ENCODE data around the gene KISS1R. TPM values are rescaled to one million over a fixed set of nuclear protein-coding genes. Genes with fewer than 3 reads are reported as not detected.
A peak's percentile ranks its signal among the peaks of the same experiment; 100 is the strongest.

The KISS1R gene
- total and polyA plus RNA-seq, 2 of the 4 experiments (the other 2 are of a cell fraction): not detected

GRCh38 chr19:871446-872265 is 45.5 kb upstream of the KISS1R start:
- WGBS, 2 experiments (ENCODE audit: extremely low coverage in 2 of 2, insufficient read length in 1 of 2): 60% methylated on average over 1 of the region's 33 CpGs; no CpG with 5 or more reads in 1 of the 2 experiments

More at GRCh38 chr19:871446-872265, 45.5 kb upstream of the KISS1R start:
- Histone ChIP-seq H3K9ac (ENCODE audit: low read depth, low read length) (no peak overlapping the region), H3K9me1 (ENCODE audit: insufficient read depth, low read length) (no peaks in the 10 kb centered on the region; the same call in 1 of the 2 replicates), H2BK20ac (ENCODE audit: low read depth, low read length) (no peak overlapping the region), H3K9me3 (ENCODE audit: control insufficient read depth, insufficient read depth, low read length) (no peaks in the 10 kb centered on the region), H3K56ac (ENCODE audit: extremely low read depth, insufficient read depth, low read length) (no peak overlapping the region), H4K20me1 (ENCODE audit: insufficient read depth, low read length) (peaks cover 20% of the 10 kb centered on the region), H2BK15ac (ENCODE audit: low read depth, low read length) (no peak overlapping the region), H3K79me1 (ENCODE audit: low read depth in 1 of 2, low read length in 2 of 2) (peaks cover 7 to 22% of the 10 kb centered on the region in 2 experiments; a peak in 2 of 4 replicates), H3K14ac (replicated peaks; ENCODE audit: low read depth, low read length) (no peak overlapping the region; the same call in 1 of the 2 replicates), H3K4ac (ENCODE audit: low read depth, low read length) (peak overlapping the region; percentile 27; the same call in 1 of the 2 replicates), H2AK5ac (ENCODE audit: low read depth, low read length) (peak overlapping the region; percentile 17; the same call in 1 of the 2 replicates), H2BK120ac (ENCODE audit: low read depth, low read length) (no peak overlapping the region), H2AFZ (replicated peaks; ENCODE audit: low read length, poor library complexity) (peak overlapping the region; percentile 43), H3K27ac (ENCODE audit: insufficient read depth, low read length) (no peak overlapping the region), H3K4me2 (ENCODE audit: low read depth, low read length) (no peak overlapping the region), H3K18ac (ENCODE audit: low read depth, low read length) (no peak overlapping the region), H3K36me3 (ENCODE audit: control insufficient read depth, insufficient read depth, low read length) (peaks cover 39% of the 10 kb centered on the region), H3K27me3 (ENCODE audit: control insufficient read depth, insufficient read depth, low read length) (no peaks in the 10 kb centered on the region), H3K4me3 (ENCODE audit: insufficient read depth, low read depth, low read length) (no peak overlapping the region), H3K4me1 (ENCODE audit: control insufficient read depth, insufficient read depth, low read length) (peaks cover 22% of the 10 kb centered on the region), H2AK9ac (replicated peaks; ENCODE audit: low read depth, low read length, poor library complexity) (peak overlapping the region; percentile 42), H4K91ac (ENCODE audit: insufficient read depth, low read depth, low read length) (no peak overlapping the region), H2BK5ac (ENCODE audit: low read depth, low read length, poor library complexity, severe bottlenecking) (no peak overlapping the region), H4K8ac (ENCODE audit: low read depth in 2 of 2, low read length in 2 of 2) (0 out of 4 replicates have a peak overlapping the region, but pooled peaks of 1 of the 2 experiments have one; percentile 25), H3K23ac (ENCODE audit: low read depth, low read length) (peak overlapping the region; percentile 71; the same call in 1 of the 2 replicates), H4K5ac (ENCODE audit: low read depth, low read length) (no peak overlapping the region)
- in situ Hi-C loops (cut with MboI; ENCODE audit: low sequenced_read_pairs): no loop called here
- dilution Hi-C loops (cut with HindIII; ENCODE audit: low sequenced_read_pairs, unreplicated experiment): no loop called here
- POLR2A ChIA-PET (ENCODE audit: unreplicated experiment): no interaction called here
- CTCF ChIA-PET: no interaction called here
- DNase-seq: peak; percentile 31
- no peak for ATAC-seq (ENCODE audit: low read depth)
- TF ChIP-seq MXI1 (IDR thresholded peaks at IDR 0.05; ENCODE audit: borderline replicate concordance, low read depth, low read length) (no peak), RCOR1 (IDR thresholded peaks at IDR 0.05; ENCODE audit: insufficient replicate concordance, low read length) (no peak), MAZ (IDR thresholded peaks at IDR 0.05; ENCODE audit: borderline replicate concordance, low read depth, low read length) (0 out of 2 replicates have a peak, but pooled peaks have one; percentile 8), RAD21 (IDR thresholded peaks at IDR 0.05; ENCODE audit: low read length) (no peak)
- BruUV-seq (replicated peaks): no TSS peak
- intact Hi-C loops (cut with micrococcal nuclease): no loop called here

Data from IMR-90 (cell line).